ENCODE data around the gene SEMA3G.

DNA sequence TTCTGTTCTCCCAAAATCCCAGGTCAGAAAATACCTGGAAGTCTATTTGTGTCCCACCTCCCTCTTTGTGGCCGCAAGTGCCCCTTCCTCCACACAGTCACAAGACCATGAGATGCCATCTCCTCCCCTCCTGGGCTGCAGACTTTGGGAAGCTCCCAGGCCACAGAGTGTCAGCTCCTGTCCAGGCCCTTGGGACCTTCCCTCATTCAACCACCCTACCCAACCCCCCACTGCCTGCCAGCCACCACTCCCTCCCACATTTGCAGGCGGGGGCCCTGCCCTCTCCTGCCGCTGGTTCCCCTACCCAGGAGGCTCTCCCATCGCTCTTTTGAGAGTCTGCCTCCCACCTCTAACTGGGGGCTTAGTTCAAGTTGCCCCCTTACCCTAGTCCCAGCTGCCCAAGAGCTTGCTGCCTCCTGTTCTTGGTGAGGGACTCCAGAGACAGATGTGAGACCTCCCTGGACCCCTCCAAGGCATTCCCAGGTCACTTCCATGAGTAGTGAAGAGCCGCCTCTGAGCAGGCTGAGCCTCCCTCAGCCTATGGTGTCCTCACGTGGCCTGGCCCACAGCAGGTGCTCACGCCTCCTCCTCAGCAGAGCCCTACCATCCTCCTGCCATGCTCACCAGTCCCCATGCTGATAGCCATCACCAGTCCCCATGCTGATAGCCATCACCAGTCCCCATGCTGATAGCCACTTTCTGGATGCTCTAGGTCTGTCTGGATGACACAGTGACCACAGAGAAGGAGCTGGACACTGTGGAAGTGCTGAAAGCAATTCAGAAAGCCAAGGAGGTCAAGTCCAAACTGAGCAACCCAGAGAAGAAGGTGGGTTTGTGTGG, 34.4 kb upstream of the SEMA3G start:
- no peak for TF ChIP-seq TAF1 (IDR thresholded peaks at IDR 0.05; ENCODE audit: borderline replicate concordance, insufficient read depth, low read length)
- TF ChIP-seq SIN3A (IDR thresholded peaks at IDR 0.05; ENCODE audit: borderline replicate concordance, insufficient read depth, low read length): no peak
- TF ChIP-seq, protein P1, sequence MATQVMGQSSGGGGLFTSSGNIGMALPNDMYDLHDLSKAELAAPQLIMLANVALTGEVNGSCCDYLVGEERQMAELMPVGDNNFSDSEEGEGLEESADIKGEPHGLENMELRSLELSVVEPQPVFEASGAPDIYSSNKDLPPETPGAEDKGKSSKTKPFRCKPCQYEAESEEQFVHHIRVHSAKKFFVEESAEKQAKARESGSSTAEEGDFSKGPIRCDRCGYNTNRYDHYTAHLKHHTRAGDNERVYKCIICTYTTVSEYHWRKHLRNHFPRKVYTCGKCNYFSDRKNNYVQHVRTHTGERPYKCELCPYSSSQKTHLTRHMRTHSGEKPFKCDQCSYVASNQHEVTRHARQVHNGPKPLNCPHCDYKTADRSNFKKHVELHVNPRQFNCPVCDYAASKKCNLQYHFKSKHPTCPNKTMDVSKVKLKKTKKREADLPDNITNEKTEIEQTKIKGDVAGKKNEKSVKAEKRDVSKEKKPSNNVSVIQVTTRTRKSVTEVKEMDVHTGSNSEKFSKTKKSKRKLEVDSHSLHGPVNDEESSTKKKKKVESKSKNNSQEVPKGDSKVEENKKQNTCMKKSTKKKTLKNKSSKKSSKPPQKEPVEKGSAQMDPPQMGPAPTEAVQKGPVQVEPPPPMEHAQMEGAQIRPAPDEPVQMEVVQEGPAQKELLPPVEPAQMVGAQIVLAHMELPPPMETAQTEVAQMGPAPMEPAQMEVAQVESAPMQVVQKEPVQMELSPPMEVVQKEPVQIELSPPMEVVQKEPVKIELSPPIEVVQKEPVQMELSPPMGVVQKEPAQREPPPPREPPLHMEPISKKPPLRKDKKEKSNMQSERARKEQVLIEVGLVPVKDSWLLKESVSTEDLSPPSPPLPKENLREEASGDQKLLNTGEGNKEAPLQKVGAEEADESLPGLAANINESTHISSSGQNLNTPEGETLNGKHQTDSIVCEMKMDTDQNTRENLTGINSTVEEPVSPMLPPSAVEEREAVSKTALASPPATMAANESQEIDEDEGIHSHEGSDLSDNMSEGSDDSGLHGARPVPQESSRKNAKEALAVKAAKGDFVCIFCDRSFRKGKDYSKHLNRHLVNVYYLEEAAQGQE (IDR thresholded peaks at IDR 0.05; ENCODE audit: insufficient read depth in 1 of 2, low read depth in 2 of 2, low read length in 2 of 2): no peak
- no peak for TF ChIP-seq POLR2AphosphoS5 (IDR thresholded peaks at IDR 0.05; ENCODE audit: low read depth, low read length)
- TF ChIP-seq FOXP2 (optimal IDR thresholded peaks at IDR 0.05; ENCODE audit: borderline replicate concordance, extremely low read depth, extremely low read length, insufficient read depth): no peak
